ENCODE measurements around the gene OR11H6. TPM values are rescaled to one million over a fixed set of nuclear protein-coding genes. Genes with fewer than 3 reads are reported as not detected.

The OR11H6 gene
- total RNA-seq, 4 donors from 2014 or later: not detected

DNA sequence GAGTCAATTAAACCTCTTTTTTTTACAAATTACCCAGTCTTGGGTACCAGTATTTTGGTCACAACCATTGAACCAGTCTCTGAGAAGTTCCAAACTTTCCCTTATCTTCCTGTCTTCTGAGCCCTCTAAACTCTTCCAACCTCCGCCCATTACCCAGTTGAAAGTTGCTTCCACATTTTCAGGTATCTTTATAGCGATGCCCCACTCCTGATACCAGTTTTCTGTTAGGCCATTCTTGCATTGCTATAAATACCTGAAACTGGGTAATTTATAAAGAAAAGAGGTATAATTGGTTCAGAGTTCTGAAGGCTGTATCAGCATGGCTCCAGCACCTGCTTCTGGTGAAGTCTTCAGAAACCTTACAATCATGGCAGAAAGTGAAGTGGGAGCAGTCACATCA, 50.6 kb downstream of the OR11H6 start:
- H3K9me3 ChIP-seq: peaks cover 3 to 12% of the 10 kb centered on the region in 2 donors
- no peaks in the 10 kb centered on the region for H3K36me3 ChIP-seq
- H3K27me3 ChIP-seq: no peaks in the 10 kb centered on the region
- in situ Hi-C loops (cut with MboI; ENCODE audit: low pct_ligation_motif_present in 1 of 4, low pct_unique_long_range_greater_than_20kb in 1 of 4, low sequenced_read_pairs in 3 of 4) (no loop called here), intact Hi-C loops (cut with DNase I; ENCODE audit: low total_unique reads) (no loop called here)
- H3K27ac ChIP-seq: no peak overlapping the region
- no peak overlapping the region for H3K4me3 ChIP-seq
- no peaks in the 10 kb centered on the region for H3K4me1 ChIP-seq
- DNase-seq: no peak
- TF ChIP-seq POLR2AphosphoS5 (IDR thresholded peaks at IDR 0.05) (no peak), EP300 (IDR thresholded peaks at IDR 0.05; ENCODE audit: low read depth) (no peak), POLR2A (IDR thresholded peaks at IDR 0.05) (no peak)
- TF ChIP-seq, protein P1, sequence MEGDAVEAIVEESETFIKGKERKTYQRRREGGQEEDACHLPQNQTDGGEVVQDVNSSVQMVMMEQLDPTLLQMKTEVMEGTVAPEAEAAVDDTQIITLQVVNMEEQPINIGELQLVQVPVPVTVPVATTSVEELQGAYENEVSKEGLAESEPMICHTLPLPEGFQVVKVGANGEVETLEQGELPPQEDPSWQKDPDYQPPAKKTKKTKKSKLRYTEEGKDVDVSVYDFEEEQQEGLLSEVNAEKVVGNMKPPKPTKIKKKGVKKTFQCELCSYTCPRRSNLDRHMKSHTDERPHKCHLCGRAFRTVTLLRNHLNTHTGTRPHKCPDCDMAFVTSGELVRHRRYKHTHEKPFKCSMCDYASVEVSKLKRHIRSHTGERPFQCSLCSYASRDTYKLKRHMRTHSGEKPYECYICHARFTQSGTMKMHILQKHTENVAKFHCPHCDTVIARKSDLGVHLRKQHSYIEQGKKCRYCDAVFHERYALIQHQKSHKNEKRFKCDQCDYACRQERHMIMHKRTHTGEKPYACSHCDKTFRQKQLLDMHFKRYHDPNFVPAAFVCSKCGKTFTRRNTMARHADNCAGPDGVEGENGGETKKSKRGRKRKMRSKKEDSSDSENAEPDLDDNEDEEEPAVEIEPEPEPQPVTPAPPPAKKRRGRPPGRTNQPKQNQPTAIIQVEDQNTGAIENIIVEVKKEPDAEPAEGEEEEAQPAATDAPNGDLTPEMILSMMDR (IDR thresholded peaks at IDR 0.05): no peak
- WGBS, 2 donors (ENCODE audit: low coverage in 1 of 2): 100% methylated on average over 1 to 2 of the region's 2 CpGs

Small RNA genes within 50 kb of the gene (small RNA-seq; reads per million reads assigned to genes)
- gene GTF2IP22: 0 reads per million in 4 donors

Other genes with a start within 250 kb of the OR11H6 start
- not detected for gene OR4K15, start 248.1 kb upstream of the OR11H6 start, total RNA-seq
- not detected for gene OR4Q2, start 221.5 kb upstream of the OR11H6 start, total RNA-seq
- not detected for gene OR4K14, start 204.4 kb upstream of the OR11H6 start, total RNA-seq
- gene OR4K13, start 187.7 kb upstream of the OR11H6 start, total RNA-seq: not detected
- gene OR4L1, start 163.7 kb upstream of the OR11H6 start, total RNA-seq: not detected
- gene OR4K17, start 113.0 kb upstream of the OR11H6 start, total RNA-seq: not detected
- not detected for gene OR4N5, start 84.9 kb upstream of the OR11H6 start, total RNA-seq
- gene OR11G2, start 32.8 kb upstream of the OR11H6 start, total RNA-seq: not detected
- gene OR11H7, start 5.3 kb downstream of the OR11H6 start, total RNA-seq: not detected
- gene OR11H4, start 15.6 kb downstream of the OR11H6 start, total RNA-seq: not detected
- gene TTC5, start 82.2 kb downstream of the OR11H6 start, total RNA-seq: 10 to 100 TPM in 2 of 4 donors, 1 to 10 TPM in 2; 5.6 to 14.9 (median 9.7) TPM
- gene CCNB1IP1, start 109.6 kb downstream of the OR11H6 start, total RNA-seq: 10 to 100 TPM; 11.9 to 38.3 (median 23.9) TPM
- 10 to 100 TPM in 2 of 4 donors, 1 to 10 TPM in 2; 4.4 to 96.5 (median 9.1) TPM for gene PARP2, start 119.9 kb downstream of the OR11H6 start, total RNA-seq
- gene TEP1, start 189.8 kb downstream of the OR11H6 start, total RNA-seq: 100 to 1,000 TPM in 1 of 4 donors, 10 to 100 TPM in 3; 72.2 to 216 (median 79.9) TPM
- gene KLHL33, start 212.5 kb downstream of the OR11H6 start, total RNA-seq: under 1 TPM in 2 of 4 donors, not detected in 2; 0.16 to 0.27 TPM
- 100 to 1,000 TPM in 1 of 4 donors, 10 to 100 TPM in 3; 26.7 to 146 (median 64.7) TPM for gene OSGEP, start 231.1 kb downstream of the OR11H6 start, total RNA-seq
- gene APEX1, start 231.5 kb downstream of the OR11H6 start, total RNA-seq: 100 to 1,000 TPM; 108 to 120 (median 111) TPM
- gene PIP4P1, start 237.7 kb downstream of the OR11H6 start, total RNA-seq: 10 to 100 TPM; 18.7 to 49.4 (median 31.1) TPM
- 10 to 100 TPM; 18.9 to 62.1 (median 32.7) TPM for gene PNP, start 245.7 kb downstream of the OR11H6 start, total RNA-seq